Gastroesophageal sphincter (tissue), 4 donors: ENCODE measurements around the gene OGDH. TPM values are rescaled to one million over a fixed set of nuclear protein-coding genes. Genes with fewer than 3 reads are reported as not detected.

Experiments
- ATAC-seq: fragments of 150-250 bp; one replicate; pipeline ENCODE4 v1.9.1; 2016; ENCODE audit warnings: mild to moderate bottlenecking, moderate library complexity
- H3K27ac ChIP-seq, 4 donors: fragments of 200-600 bp; sonication (generic) in 3 of 4; 1 replicate in 3 of 4; 2 replicates in 1 of 4; pipeline ENCODE4 v1.5.1; 2016 to 2019
- H3K27me3 ChIP-seq: fragments of 200-600 bp; sonication (generic); one replicate; pipeline ENCODE4 v1.5.1; 2019
- H3K36me3 ChIP-seq, 2 donors: fragments of 200-600 bp; sonication (generic); one replicate each; pipeline ENCODE4 v1.5.1; 2019; ENCODE audit warnings: control low read depth in 1 of 2
- H3K4me1 ChIP-seq, 3 donors: fragments of 200-600 bp; sonication (generic); 1 replicate in 2 of 3; 2 replicates in 1 of 3; pipeline ENCODE4 v1.5.1; 2016 to 2019; ENCODE audit warnings: control low read depth in 2 of 3
- H3K4me3 ChIP-seq, 2 donors: fragments of 200-600 bp; sonication (generic); one replicate each; pipeline ENCODE4 v1.5.1; 2019; ENCODE audit warnings: mild to moderate bottlenecking in 1 of 2, moderate library complexity in 1 of 2
- H3K9me3 ChIP-seq, 3 donors: fragments of 200-600 bp; sonication (generic); one replicate each; pipeline ENCODE4 v1.5.1; 2017 to 2019; ENCODE audit warnings: control low read depth in 2 of 3
- EP300 ChIP-seq: sonication (generic); formaldehyde crosslinking; IDR thresholded peaks from one replicate; pipeline ENCODE4 v1.6.1; 2017; ENCODE audit warnings: antibody characterized with exemption, mild to moderate bottlenecking
- POLR2A ChIP-seq, 2 donors: fragments of 450-650 bp; IDR thresholded peaks; one replicate each; pipeline ENCODE4 v1.6.1; 2017; ENCODE audit warnings: antibody characterized with exemption in 2 of 2, mild to moderate bottlenecking in 2 of 2, moderate library complexity in 1 of 2
- POLR2AphosphoS5 ChIP-seq: sonication (generic); formaldehyde crosslinking; IDR thresholded peaks from one replicate; pipeline ENCODE4 v1.6.1; 2017; ENCODE audit warnings: antibody characterized with exemption
- WGBS, 2 donors: methylation state at CpG; one replicate each; pipeline ENCODE4 v1.1.5; 2018; ENCODE audit warnings: low coverage in 1 of 2; 5-methylcytosine and 5-hydroxymethylcytosine counted together
- total RNA-seq, 4 donors: library from RNA; depleted of rRNA; stranded (reverse); fragments of >200 nt; gene quantifications; one replicate each; pipeline ENCODE4 v1.1.0, GENCODE V29; 2016
- TF ChIP-seq, protein P1 (sequence below), 4 experiments: fragments of 200-600 bp in 2 of 4; fragments of 450-650 bp in 2 of 4; sonication (generic) in 1 of 4; IDR thresholded peaks; one replicate each; pipeline ENCODE4 v1.5.1; 2017 to 2019; ENCODE audit warnings: antibody characterized with exemption in 4 of 4, mild to moderate bottlenecking in 2 of 4, moderate library complexity in 2 of 4

OGDH gene
- total RNA-seq, 4 donors from 2014 or later: 112 to 222 (median 137) TPM

DNA sequence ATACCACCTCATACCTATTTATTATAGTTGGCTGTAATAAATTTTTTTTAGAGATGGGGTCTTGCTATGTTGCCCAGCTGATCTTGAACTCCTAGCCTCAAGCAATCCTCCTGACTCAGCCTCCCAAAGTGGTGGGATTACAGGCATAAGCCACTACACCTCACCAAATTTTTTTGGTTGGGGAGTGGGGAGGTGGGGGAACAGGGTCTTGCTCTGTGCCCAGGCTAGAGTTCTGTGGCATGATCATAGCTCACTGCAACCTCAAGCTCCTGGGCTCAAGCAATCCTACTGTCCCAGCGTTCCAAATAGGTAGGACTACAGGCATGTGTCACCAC is 3.9 kb upstream of the OGDH start:
- H3K9me3 ChIP-seq: no peaks in the 10 kb centered on the region
- no peak for TF ChIP-seq POLR2AphosphoS5
- no peak for TF ChIP-seq EP300
- no peak for TF ChIP-seq POLR2A (IDR thresholded peaks at IDR 0.05)
- TF ChIP-seq, protein P1, sequence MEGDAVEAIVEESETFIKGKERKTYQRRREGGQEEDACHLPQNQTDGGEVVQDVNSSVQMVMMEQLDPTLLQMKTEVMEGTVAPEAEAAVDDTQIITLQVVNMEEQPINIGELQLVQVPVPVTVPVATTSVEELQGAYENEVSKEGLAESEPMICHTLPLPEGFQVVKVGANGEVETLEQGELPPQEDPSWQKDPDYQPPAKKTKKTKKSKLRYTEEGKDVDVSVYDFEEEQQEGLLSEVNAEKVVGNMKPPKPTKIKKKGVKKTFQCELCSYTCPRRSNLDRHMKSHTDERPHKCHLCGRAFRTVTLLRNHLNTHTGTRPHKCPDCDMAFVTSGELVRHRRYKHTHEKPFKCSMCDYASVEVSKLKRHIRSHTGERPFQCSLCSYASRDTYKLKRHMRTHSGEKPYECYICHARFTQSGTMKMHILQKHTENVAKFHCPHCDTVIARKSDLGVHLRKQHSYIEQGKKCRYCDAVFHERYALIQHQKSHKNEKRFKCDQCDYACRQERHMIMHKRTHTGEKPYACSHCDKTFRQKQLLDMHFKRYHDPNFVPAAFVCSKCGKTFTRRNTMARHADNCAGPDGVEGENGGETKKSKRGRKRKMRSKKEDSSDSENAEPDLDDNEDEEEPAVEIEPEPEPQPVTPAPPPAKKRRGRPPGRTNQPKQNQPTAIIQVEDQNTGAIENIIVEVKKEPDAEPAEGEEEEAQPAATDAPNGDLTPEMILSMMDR (IDR thresholded peaks at IDR 0.05): no peak
- H3K4me3 ChIP-seq: no peak overlapping the region
- no peak for ATAC-seq
- no peak overlapping the region for H3K27ac ChIP-seq
- H3K36me3 ChIP-seq: no peaks in the 10 kb centered on the region
- H3K4me1 ChIP-seq: peaks cover 0 to 14% (median 3%) of the 10 kb centered on the region in 3 donors
- 71 to 83% methylated on average over 1 of the region's 1 CpG for WGBS, 2 donors
- H3K27me3 ChIP-seq: no peaks in the 10 kb centered on the region

DNA sequence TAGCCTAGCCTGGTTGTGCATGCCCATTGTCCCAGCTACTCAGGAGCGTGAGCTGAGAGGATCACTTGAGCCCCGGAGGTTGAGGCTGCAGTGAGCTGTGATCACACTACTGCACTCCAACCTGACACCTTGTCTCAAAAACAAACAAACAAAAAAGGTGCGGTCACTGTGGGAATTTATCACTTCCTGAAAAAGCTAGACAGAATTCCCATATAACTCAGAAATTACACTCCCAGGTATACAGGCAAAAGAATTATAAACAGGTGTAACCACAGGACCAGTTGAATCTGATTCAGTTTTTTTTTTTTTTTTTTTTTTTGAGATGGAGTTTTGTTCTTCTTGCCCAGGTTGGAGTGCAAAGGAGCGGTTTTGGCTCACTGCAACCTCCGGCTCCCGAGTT is 3.2 kb upstream of the OGDH start:
- 45 to 63% methylated on average over 3 to 6 of the region's 6 CpGs for WGBS, 2 donors
- no peak for TF ChIP-seq EP300
- TF ChIP-seq POLR2A (IDR thresholded peaks at IDR 0.05): no peak
- Histone ChIP-seq H3K9me3 (no peaks in the 10 kb centered on the region), H3K27ac (no peak overlapping the region), H3K27me3 (no peaks in the 10 kb centered on the region), H3K4me3 (no peak overlapping the region), H3K36me3 (no peaks in the 10 kb centered on the region), H3K4me1 (peaks cover 0 to 21% (median 7%) of the 10 kb centered on the region in 3 donors)
- no peak for ATAC-seq

DNA sequence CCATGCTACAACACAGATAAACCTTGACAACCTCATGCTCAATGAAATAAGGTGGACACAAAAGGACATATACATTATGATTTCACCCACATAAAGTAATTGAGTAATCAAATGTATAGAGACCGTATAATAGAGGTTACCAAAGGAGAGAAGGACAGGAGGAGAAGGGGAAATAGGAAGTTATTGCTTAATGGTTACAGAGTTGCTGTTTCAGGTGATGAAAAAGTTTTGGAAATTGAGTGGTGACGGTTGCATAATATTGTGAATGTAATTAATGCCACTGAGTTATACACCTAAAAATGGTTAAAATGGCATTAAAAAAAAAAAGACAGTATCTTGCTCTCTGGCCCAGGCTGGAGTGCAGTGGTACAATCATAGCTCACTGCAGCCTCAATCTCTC is 1.5 kb upstream of the OGDH start:
- Histone ChIP-seq H3K27me3 (no peaks in the 10 kb centered on the region), H3K27ac (no peak overlapping the region), H3K4me1 (peaks cover 0 to 32% (median 7%) of the 10 kb centered on the region in 3 donors), H3K36me3 (no peaks in the 10 kb centered on the region), H3K4me3 (no peak overlapping the region), H3K9me3 (no peaks in the 10 kb centered on the region)
- ATAC-seq: no peak
- 61 to 79% methylated on average over 2 of the region's 2 CpGs for WGBS, 2 donors
- TF ChIP-seq POLR2A (IDR thresholded peaks at IDR 0.05) (no peak), EP300 (no peak), POLR2AphosphoS5 (no peak)
- TF ChIP-seq, protein P1 (IDR thresholded peaks at IDR 0.05): no peak

DNA sequence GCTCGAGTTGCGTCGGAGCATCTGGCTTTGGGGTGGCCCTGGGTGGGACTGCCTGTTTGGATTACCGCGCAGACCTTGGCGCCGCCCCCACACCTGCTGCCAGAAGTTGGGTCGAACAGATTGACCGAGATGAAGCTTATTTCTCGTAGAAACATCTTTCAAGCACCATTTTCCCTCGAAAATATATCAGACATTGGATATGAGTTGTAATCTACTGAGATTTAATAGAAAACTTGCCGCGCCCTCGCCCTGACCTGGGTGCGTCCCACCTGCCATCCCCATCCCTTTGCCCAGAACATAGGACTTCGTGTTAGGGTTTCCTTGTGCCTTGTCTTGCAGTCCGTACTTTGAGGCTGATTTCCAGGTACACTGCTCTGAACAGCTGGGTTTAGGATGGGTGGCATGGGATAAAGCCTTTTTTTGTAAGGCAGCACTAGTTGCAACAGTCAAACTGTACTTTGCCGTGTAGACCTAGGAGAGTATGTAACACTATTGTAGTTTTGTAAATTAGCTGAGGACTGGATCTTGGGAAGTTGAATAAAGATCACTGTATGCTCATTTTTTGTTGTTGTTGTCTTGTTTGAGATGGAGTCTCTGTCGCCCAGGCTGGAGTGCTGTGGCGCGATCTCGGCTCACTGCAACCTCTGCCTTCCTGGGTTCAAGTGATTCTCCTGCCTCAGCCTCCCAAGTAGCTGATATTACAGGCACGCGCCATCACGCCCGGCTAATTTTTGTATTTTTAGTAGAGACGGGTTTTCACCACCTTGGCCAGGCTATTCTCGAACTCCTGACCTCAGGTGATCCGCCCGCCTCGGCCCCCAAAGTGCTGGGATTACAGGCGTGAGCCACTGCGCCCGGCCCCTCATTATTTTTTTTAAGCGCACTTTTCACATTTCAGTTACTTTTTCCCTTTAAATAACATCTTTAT is 978 bp downstream of the OGDH start:
- H3K27me3 ChIP-seq: no peaks in the 10 kb centered on the region
- WGBS, 2 donors: 44 to 54% methylated on average over 12 to 28 of the region's 35 CpGs

DNA sequence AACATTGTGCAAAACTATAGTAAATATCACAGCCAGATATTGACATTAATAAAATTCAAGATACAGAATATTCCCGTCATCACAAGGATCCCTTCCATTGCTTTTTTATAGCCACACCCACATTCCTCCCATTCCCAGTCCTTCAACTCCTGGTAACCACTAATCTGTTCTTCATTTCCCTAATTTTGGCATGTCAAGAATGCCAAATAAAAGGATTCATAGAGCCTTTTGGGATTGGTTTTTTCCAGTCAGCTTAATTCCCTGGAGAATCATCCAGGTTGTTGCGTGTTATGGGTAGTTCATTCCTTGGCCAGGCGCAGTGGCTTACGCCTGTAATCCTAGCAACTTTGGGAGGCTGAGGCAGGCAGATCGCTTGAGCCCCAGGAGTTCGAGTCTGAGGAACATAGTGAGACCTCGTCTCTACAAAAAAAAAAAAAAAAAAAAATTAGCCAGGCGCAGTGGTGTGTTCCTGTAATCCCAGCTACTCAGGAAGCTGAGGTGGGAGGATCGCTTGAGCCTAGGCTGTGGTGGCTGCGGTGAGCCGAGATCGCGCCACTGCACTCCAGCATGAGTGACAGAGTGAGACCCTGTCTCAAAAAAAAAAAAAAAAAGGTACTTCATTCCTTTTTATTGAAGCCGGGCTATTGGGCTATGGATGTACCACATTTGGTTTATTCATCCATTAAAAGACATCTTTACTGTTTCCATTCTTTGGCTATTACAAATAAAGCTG is 2.7 kb downstream of the OGDH start:
- no peak for TF ChIP-seq POLR2AphosphoS5
- TF ChIP-seq POLR2A (IDR thresholded peaks at IDR 0.05): no peak
- Histone ChIP-seq H3K9me3 (no peaks in the 10 kb centered on the region), H3K27ac (no peak overlapping the region), H3K27me3 (no peaks in the 10 kb centered on the region), H3K4me3 (no peak overlapping the region), H3K36me3 (no peaks in the 10 kb centered on the region), H3K4me1 (peaks cover 0 to 36% (median 7%) of the 10 kb centered on the region in 3 donors)
- WGBS, 2 donors: 25 to 80% methylated on average over 1 to 13 of the region's 14 CpGs
- ATAC-seq: no peak

More for the DNA sequence above, 978 bp downstream of the OGDH start:
- Histone ChIP-seq H3K4me1 (peaks cover 0 to 32% (median 7%) of the 10 kb centered on the region in 3 donors), H3K4me3 (peak overlapping the region; percentile 68 to 82), H3K27ac (peak overlapping the region; percentile 90 to 99 (median 98)), H3K36me3 (no peaks in the 10 kb centered on the region), H3K9me3 (no peaks in the 10 kb centered on the region)
- no peak for ATAC-seq
- no peak for TF ChIP-seq EP300
- TF ChIP-seq, protein P1 (IDR thresholded peaks at IDR 0.05): no peak
- no peak for TF ChIP-seq POLR2A (IDR thresholded peaks at IDR 0.05)
- TF ChIP-seq POLR2AphosphoS5: no peak
